GM19238 (cell line): ENCODE measurements around the gene TBX18.
A peak's percentile ranks its signal among the peaks of the same experiment; 100 is the strongest.

Source experiments
- DNase-seq: peaks from one replicate; pipeline ENCODE4 v3.0.0; 2011; ENCODE audit warnings: low spot score; ENCODE audit not compliant: insufficient read length

Gene TBX18

DNA sequence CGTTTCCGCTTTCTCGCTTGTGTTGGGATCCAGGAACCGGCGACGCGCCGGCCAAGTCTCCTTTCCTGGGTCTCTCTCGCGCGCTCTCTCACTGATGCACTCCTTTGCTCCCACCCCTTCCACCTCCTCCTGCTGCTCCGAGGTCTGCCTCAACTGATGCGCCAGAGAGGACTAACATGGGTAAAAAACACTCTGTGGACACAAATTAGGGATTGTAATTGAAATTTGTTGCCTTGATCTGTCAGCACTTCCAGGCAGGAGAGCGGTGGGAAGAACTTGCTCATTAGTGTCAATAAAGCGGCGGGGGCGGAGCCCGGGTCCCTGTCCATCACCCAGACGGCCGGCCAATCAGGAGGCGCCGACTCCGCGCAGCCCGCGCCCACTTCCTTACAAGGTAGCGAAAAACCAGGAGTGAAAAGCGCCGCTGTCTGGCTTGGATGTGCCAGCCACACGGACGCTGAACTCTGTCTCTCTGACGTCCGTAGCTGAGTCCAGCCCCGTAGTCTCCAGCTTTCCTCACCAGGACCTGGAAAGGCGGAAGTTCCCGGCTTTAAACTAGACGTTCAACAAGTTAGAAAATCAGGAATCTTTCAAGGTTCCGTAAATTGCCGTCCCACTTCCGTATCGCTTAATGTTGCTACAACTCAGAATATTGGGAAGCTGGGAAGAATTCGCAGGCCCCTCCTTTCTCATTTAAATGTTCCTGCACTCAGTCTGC, at the start of gene TBX18:
TBX18 (minus strand) TSS at position 267 of the 718 bp plus-strand sequence. CDS start 417 bp downstream, outside the sequence.
- no peak for DNase-seq

DNA sequence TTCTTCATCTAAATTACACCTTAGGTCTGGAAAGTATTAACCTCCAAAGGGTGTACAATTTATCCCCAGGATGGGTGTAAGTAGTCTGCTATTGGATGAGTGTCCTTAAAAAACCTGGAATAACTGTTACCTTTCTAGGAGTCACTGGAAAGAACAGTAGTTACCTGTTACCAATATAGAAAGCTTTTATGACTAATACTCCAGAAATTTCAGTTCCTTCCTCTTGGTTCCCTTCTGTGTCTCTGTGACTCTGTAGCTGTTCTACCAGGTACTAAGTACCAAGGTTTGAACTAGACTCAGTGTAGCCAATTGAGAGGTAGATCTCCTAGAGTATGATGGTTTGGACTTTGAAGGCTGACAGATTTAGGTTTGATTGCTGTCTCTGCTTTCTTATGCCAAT, 47.0 kb upstream of the TBX18 start:
- DNase-seq, result no peak

DNA sequence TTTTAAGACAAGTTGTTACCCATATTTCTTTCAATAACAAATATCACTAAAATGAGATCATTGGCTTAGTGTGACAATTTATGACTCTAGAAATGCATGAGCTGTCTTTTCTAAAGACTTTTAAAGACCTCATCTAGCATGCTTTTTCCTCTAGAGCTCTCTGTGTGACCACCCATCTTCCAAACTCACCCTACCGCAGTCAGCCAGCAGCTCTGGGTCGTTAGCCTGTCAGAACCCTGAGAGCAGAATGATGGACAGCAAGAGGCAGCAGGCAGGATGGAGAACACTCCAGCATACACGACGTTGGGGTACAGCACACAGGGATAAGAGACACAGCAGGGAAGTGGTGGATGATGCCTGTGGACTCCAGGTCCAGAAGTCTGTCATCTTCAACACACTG, 45.1 kb upstream of the TBX18 start:
- no peak for DNase-seq

DNA sequence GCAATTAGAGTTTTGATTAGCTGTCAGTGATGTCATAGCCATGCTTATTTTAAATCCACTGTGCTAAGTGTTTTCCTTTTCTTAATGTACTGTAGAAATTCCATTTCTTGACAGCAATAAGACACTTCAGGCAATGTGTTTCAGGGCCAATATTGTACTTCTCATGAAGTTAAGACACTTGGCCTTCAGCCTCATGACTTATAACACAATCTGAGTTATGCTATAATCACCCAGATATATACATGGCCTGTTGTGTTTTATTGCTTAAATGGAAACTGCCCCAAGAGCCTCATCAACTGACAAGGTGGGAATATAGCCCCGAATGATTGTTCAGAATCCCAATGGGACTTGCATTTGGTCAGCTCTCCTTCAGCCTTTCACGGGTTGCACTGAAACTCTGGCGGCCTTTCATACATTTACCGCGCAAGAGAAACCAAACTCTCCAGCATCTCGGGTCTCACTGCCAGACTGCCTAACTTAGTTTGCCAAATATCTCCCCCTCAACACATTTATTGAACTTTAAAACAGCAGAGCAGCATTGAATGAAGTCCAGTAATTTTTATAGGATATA, 44.2 kb upstream of the TBX18 start:
- no peak for DNase-seq

DNA sequence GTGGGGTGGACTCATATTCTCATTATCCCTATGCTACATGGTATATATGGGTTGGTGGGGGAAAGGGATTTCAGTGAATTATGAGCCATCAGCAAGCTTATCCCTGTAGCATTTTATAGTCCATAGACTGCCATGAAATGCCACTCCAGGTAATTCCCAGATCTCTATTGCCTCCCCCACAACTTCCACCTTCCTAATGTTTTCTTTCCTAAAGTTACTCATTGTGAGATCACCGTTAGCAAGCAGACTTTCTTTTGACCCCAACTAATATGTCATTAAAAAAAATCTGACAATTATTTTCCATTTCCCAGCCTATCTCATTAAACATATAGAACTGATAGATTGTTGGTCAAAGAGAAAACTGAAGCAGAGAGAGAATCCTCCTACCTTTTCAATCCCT, 40.7 kb upstream of the TBX18 start:
- no peak for DNase-seq

DNA sequence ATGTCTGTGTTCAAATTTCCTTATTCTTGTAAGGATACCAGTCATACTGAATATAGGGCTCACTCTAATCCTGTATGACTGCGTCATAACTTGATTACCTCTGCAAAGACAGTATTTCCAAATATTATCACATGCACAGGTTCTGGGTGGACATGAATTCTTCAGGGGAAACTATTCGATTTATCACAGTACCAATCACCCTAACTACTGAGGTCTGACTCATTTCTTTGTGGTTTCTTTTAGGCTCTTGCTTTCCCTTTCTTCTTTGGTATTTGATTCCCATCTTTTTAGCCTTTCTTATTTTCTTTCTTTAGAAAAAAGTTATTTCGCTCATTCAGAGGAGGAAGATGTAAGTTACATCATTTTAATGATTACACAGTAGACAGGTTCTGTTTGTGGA, 40.3 kb upstream of the TBX18 start:
- DNase-seq, result no peak

DNA sequence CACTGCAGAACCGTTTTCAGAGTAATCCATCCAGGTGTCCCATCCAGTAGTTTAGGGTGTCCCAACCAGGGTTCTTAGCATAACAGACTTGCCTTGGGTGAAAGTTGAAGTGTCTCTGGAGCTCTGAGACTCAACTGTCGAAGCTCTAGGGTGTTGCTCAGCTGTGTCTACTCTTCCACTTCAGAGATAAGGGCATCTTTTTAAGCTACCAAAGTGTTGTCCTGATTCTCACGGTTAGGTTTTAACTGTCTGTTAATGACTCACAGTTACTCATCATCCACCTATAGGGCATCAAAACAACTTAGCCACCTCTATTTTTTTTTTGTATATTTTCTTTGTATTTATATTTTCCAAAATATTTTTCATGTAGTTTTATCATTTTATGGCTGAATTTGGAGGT, 36.9 kb upstream of the TBX18 start:
- DNase-seq, result no peak

DNA sequence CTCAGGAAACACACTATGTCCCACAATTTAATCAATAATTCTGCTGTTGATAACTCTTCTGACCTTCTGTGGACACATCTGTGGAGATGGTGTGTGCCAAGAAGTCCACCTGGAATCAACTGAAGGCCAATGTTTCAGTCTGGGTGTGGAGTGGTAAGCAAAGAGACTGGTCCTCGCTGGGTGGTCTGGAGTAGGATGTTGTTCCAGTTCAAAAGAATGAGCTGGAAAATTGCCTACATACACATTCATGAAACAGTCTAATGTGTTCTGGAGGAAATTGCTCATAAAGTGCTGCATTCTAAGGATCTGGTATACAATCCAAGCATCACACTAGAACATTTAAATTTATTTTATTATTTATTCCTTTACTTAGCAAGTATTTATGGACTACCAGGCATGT, 33.9 kb upstream of the TBX18 start:
- no peak for DNase-seq

DNA sequence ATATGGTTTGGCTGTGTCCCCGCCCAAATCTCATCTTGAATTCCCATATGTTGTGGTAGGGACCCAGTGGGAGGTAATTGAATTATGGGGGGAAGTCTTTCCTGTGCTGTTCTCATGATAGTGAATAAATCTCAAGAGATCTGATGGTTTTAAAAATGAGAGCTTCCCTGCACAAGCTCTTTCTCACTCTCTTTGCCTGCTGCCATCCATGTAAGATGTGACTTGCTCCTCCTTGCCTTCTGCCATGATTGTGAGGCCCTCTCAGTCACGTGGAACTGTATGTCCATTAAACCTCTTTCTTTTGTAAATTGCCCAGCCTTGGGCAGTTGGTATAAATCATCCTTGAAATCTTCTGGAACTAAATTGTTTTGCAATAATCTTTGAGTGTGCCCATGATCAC, 31.9 kb upstream of the TBX18 start:
- no peak for DNase-seq

DNA sequence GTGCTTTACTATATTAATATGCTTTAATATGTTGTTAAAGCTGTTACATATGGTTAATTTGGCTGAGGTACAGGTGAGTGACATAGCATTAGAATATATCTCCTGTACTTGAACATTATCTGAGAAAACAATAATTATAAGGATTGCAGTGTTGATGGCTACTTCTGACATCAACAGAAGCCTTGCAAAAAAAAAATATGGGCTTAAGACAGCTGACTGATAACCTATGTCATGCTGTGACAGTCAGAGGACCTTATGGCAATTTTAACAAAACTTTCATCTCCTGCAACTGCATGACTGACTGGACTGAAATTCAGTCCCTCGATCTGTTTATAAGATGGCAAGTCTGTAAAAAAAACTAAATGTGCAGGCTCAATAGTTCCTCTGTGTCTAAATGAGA, 27.5 kb upstream of the TBX18 start:
- no peak for DNase-seq

DNA sequence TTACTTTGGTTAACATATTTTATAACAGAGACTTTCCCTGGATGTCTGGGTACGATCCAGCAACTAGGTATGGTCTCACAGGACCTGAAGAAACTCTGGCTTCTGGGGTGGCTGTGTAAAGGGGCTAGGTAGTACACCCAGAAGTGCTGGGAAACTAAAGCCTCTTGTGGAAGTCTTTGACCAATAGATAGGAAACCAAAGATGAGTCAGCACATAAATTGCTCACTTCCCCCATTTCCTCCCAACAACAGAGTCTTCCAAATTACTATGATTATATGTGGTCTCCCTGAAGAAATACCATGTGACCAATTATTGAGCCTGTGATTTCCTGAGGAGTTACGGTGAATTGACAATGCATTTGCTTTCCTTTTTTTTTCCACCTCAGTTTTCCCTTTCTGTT, 26.8 kb upstream of the TBX18 start:
- no peak for DNase-seq

DNA sequence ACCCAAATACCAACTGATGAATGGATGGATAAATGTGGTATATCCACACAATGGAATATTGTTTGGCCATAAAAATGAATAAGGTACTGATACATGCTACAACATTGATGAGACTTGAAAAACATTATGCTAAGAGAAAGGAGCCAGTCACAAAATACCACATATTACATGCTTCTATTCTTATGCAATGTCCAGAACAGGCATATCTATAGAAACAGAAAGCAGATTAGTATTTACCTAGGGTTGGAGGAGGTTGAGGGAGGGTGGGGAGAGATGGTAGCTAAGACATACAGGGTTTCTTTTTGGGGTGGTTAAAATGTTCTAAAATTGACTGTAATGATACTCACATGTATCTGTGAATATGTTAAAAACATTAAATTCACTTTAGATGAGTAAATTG, 24.8 kb upstream of the TBX18 start:
- DNase-seq, result no peak

DNA sequence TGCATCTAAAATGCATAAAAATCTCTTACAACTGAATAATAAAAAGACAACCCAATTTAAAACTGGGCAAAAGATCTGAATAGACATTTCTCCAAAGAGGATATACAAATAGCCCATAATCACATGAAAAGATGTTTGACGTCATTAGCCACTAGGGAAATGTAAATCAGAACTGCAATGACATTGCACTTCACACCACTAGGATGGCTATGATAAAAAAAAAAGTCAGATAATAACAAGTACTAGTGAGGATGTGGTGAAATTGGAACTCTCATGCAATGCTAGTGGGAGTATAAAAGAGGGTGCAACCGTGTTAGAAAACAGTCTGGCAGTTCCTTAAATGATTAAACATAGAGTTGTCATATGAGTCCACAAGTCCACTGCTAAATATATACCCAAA, 24.3 kb upstream of the TBX18 start:
- DNase-seq, result no peak

DNA sequence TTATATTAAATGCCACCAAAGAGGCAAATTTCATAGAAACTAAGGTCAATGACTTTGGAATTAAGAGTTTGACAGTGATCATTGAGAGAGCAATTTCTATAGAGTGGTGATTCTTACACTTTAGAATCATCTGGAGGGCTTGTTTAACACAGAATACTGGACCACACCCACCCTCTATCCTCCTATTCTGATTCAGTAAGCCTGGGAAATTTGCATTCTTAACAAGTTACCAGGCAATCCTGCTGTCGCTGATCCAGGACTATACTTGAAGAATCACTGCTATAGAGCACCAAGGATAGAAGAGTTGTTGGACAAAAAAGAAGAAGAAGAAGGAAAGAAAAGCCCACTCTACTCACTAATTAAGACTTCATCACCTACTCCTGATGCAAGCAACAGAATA, 21.3 kb upstream of the TBX18 start:
- DNase-seq, result no peak

DNA sequence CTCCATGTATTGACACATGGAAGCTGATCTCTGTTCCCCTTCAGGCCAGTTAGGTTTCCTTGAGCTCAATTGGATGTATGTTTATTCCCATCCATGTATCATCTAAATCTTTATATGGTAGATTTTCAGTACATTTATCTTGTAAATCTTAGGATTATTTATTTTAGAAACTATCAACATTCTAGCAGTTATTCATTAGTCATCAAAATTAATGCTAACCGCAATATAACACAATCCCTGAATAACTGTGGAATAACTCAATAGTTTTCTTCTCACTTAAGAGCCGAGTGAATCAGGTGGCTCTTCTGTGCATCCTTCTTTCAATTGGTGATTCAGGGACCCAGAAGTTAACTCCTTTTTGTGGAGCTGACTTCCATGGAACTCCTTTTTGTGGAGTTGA, 15.5 kb upstream of the TBX18 start:
- DNase-seq, result no peak

DNA sequence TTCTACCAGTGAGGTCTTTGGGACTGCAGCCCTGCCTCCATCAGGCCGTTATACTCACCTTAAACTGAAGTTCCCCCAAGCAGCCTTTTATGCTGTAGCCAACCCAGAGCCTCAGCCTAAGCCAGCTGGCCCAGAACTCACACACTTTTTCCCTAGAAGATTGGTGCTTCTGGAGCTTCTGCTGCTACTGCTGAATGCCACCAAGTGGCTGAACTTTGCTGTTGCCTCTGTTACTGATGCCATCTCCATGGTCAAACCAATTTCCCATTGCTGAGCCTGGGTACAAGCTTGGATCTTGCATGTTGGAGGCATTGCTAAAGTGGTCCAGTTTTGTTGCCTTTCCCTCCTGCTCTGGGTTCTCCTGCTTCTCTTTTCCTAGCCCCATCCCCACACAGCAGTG, 15.0 kb upstream of the TBX18 start:
- no peak for DNase-seq

DNA sequence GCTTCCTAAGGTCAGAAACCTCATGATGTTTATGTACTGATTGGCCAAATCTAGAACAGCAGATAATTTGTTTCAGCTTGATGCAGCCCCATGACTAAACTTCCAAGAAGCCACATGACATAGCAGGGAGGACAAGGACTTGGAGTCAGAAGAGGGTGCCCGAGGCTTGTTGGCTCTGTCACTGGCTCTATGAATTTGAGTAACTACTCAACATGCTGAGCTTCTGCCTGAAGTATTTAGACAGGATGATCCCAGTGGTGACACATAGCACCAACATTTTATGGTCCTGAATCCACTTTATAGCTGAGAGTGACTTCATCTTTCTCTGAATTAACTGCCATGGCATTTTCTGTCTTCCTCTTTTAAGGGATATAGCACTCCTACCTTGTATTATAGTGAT, 13.5 kb upstream of the TBX18 start:
- DNase-seq, result no peak

DNA sequence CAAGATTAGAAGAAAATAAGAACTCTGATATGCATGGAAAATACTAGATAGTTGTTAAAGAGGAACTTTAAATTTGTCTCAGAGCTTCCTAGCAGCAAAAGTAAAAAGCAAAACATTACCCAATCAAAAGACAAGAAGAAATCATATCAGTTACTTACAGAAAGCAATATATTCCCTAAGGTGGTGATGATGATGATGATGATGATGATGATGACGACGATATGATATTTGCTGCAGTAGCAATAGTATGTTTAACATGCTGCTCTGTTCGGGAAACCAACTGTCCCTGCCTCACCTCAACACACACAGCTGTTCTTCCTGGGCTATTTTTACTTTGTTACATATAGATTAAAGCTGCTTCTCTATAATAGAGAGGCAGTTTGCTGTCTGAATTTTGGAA, 12.0 kb upstream of the TBX18 start:
- DNase-seq, result no peak

DNA sequence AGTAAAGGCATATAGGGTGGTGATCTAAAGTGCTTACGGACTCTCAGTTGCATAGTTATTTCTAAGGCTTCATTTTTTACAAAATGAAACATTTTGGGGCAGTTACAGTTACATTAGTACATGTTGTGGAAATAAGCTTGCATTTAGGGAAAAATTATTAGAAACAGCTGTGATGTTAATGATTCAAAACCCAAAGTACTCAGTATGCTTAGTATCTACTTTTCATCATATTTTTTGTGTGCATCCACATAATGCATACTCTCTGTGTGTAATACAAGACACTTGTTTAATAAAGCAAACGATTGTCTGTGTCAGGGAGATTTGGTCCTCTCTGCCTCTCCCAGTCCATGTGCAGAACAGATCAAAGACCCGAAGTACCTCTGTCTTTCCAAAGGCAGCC, 11.4 kb upstream of the TBX18 start:
- DNase-seq, result no peak

DNA sequence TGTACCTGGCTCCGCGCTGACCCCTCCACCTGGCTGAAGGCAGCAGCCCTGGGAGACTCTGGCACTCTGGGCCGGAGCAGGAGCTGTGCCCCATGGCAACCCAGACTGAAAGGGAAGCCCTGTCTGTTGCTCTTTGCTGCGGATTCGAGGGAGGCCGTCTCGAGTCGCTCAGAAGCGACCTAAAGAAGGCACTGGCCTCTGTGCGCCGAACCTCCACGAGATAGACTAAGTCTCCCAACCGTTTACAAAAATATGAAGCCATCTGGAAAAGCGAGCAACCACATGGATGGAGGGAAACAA, 10.5 kb upstream of the TBX18 start:
- no peak for DNase-seq

DNA sequence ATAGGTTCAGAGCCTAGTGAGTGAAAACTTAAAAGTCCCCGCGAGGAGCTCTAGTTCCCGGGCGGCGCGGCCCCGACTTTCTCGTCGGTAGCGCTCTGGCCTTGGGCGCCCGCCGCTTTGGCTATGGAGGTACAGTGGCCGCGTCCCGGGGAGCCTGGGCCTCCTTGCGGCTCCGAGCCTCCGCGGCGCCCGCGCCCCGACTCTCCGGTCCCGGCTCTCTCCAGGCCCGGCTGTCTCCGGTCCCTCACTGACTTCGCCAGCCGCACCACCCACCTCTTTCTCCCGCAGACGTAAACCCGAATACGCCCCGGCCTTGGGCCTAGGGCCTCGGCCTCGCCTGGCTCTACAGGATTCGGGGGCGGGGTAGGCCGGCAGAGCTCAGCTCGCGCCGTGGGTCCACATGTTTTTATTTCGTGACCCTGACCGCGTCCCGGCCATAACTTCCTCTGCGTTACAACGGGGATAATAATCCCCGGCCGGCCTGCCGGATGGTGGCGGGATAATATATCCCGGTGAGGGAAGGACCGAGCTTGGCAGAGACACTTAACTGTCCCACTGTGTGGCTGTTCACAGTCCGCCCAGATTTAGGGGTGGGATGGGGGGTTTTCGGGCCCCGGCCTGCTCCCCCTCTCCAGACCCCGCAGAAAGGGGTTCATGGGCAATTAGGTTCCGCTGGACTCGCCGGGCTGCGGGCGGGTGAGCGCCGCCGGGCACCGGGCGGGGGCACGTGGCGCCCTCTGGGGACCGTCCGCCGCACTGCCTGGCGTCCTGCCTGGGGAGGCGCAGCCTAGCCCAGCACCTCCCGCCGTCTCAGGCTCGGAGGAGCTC, 10.0 kb upstream of the TBX18 start:
- peak; percentile 31 for DNase-seq

DNA sequence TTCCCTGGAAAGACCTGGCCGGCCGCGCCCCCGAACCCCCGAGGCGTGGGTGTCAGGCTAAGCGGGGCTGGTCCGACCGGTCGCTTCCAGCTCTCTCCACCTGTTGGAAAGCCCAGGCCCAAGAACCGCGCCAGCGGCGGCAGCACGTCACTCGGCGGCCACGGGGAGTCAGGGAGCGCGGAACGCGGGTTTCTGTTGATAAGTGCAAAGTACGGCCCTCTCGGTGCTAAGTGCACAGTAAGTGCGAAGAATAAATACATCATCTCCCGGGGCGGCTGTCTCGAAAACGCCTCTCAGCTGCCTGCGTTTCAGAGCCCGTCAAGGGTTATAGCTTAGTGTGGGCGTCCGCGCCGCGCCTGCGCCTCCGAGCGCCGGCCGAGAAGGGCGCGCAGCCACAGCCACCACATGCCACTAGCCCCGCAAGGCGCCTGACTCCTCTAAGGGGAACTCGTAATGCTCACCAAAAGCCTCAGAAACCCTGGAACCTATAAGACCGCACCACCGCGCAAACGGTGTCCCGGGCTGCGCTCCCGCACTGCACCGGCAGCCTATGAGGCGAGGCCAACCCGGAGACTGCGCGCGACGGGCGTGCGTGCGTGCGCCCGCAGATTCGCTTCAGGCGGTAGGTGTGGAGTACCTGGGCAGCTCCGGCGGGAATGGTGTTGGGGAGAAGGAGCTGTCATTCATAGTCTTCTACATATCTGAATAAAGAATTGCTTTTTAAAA, 9.2 kb upstream of the TBX18 start:
- DNase-seq, result no peak
